Activated T-cell treated with anti-CD3 and anti-CD28 coated beads, Interleukin-2, amount 50 U/mL, for 4 hours (primary cell): Measurements from ENCODE around the gene IP6K3. TPM values are rescaled to one million over a fixed set of nuclear protein-coding genes. Genes with fewer than 3 reads are reported as not detected.
A peak's percentile ranks its signal among the peaks of the same experiment; 100 is the strongest.

Experiments used
- ATAC-seq, 2 donors: fragments of 200-7000 bp; cut with Tn5 transposase; one replicate each; pipeline ENCODE4 v1.10.0; 2021
- DNase-seq: peaks from one replicate; pipeline ENCODE4 v3.0.0-alpha.2; 2020
- H3K27me3 Mint-ChIP-seq: one replicate; pipeline ENCODE4 v1.8.0; 2021; ENCODE audit warnings: low read depth, mixed read lengths
- H3K36me3 Mint-ChIP-seq: one replicate; pipeline ENCODE4 v1.8.0; 2022; ENCODE audit warnings: mixed read lengths; ENCODE audit not compliant: insufficient read depth
- H3K4me1 Mint-ChIP-seq: one replicate; pipeline ENCODE4 v1.8.0; 2021; ENCODE audit warnings: low read depth, mixed read lengths
- H3K4me3 Mint-ChIP-seq: one replicate; pipeline ENCODE4 v1.8.0; 2021; ENCODE audit warnings: mild to moderate bottlenecking, moderate library complexity, mixed read lengths
- H3K9me3 Mint-ChIP-seq: one replicate; pipeline ENCODE4 v1.8.0; 2021; ENCODE audit warnings: mixed read lengths
- total RNA-seq, 3 donors: library from RNA; stranded (reverse); gene quantifications; one replicate each; pipeline ENCODE4 v1.2.1, GENCODE V29; 2021

IP6K3 gene
- total RNA-seq, 3 donors from 2014 or later = not detected

GRCh38 chr6:33783781-33784520 lies 37.2 kb upstream of the IP6K3 start:
- H3K4me3 Mint-ChIP-seq = no peak overlapping the region
- no peak for ATAC-seq
- DNase-seq = no peak
- no peaks in the 10 kb centered on the region for H3K27me3 Mint-ChIP-seq
- H3K9me3 Mint-ChIP-seq = no peaks in the 10 kb centered on the region
- peaks cover 46% of the 10 kb centered on the region for H3K36me3 Mint-ChIP-seq
- peaks cover 53% of the 10 kb centered on the region for H3K4me1 Mint-ChIP-seq

GRCh38 chr6:33782561-33782960 lies 35.9 kb upstream of the IP6K3 start:
- H3K9me3 Mint-ChIP-seq = no peaks in the 10 kb centered on the region
- DNase-seq (no peak), ATAC-seq (no peak)
- H3K36me3 Mint-ChIP-seq = peaks cover 50% of the 10 kb centered on the region
- H3K4me1 Mint-ChIP-seq = peaks cover 48% of the 10 kb centered on the region
- no peaks in the 10 kb centered on the region for H3K27me3 Mint-ChIP-seq
- no peak overlapping the region for H3K4me3 Mint-ChIP-seq

- H3K27me3 Mint-ChIP-seq = no peaks in the 10 kb centered on the region
- DNase-seq (no peak), ATAC-seq (no peak)
- H3K4me3 Mint-ChIP-seq = no peak overlapping the region
- H3K4me1 Mint-ChIP-seq = peaks cover 36% of the 10 kb centered on the region
- H3K36me3 Mint-ChIP-seq = peaks cover 56% of the 10 kb centered on the region
- H3K9me3 Mint-ChIP-seq = no peaks in the 10 kb centered on the region
Measured at GRCh38 chr6:33781131-33781975, 34.6 kb upstream of the IP6K3 start.

GRCh38 chr6:33779895-33780294 lies 33.2 kb upstream of the IP6K3 start:
- Mint-ChIP-seq H3K36me3 (peaks cover 58% of the 10 kb centered on the region), H3K9me3 (no peaks in the 10 kb centered on the region), H3K27me3 (no peaks in the 10 kb centered on the region), H3K4me3 (no peak overlapping the region), H3K4me1 (peaks cover 21% of the 10 kb centered on the region)
- ATAC-seq = no peak
- DNase-seq = no peak

GRCh38 chr6:33779290-33779689 lies 32.6 kb upstream of the IP6K3 start:
- Mint-ChIP-seq H3K27me3 (no peaks in the 10 kb centered on the region), H3K4me3 (no peak overlapping the region), H3K9me3 (no peaks in the 10 kb centered on the region), H3K36me3 (peaks cover 54% of the 10 kb centered on the region), H3K4me1 (peaks cover 16% of the 10 kb centered on the region)
- ATAC-seq (no peak), DNase-seq (no peak)

- no peak for ATAC-seq
- Mint-ChIP-seq H3K36me3 (peaks cover 49% of the 10 kb centered on the region), H3K27me3 (no peaks in the 10 kb centered on the region), H3K4me1 (peaks cover 10% of the 10 kb centered on the region), H3K9me3 (no peaks in the 10 kb centered on the region), H3K4me3 (no peak overlapping the region)
- no peak for DNase-seq
Measured at GRCh38 chr6:33778444-33779121, 31.9 kb upstream of the IP6K3 start.

- Mint-ChIP-seq H3K27me3 (no peaks in the 10 kb centered on the region), H3K9me3 (no peaks in the 10 kb centered on the region), H3K4me3 (no peak overlapping the region), H3K4me1 (peaks cover 8% of the 10 kb centered on the region), H3K36me3 (peaks cover 50% of the 10 kb centered on the region)
- DNase-seq (no peak), ATAC-seq (no peak)
Measured at GRCh38 chr6:33777398-33778388, 31.0 kb upstream of the IP6K3 start.

- no peak for ATAC-seq
- Mint-ChIP-seq H3K4me3 (no peak overlapping the region), H3K9me3 (no peaks in the 10 kb centered on the region), H3K36me3 (peaks cover 46% of the 10 kb centered on the region), H3K4me1 (peaks cover 5% of the 10 kb centered on the region), H3K27me3 (no peaks in the 10 kb centered on the region)
- no peak for DNase-seq
Measured at GRCh38 chr6:33776764-33777163, 30.1 kb upstream of the IP6K3 start.

- Mint-ChIP-seq H3K9me3 (no peaks in the 10 kb centered on the region), H3K4me1 (peaks cover 7% of the 10 kb centered on the region)
- no peak for DNase-seq
Measured at GRCh38 chr6:33776186-33776585, 29.5 kb upstream of the IP6K3 start.

GRCh38 chr6:33774774-33775173 lies 28.1 kb upstream of the IP6K3 start:
- Mint-ChIP-seq H3K9me3 (no peaks in the 10 kb centered on the region), H3K36me3 (peaks cover 40% of the 10 kb centered on the region), H3K4me1 (peaks cover 5% of the 10 kb centered on the region), H3K4me3 (no peak overlapping the region), H3K27me3 (no peaks in the 10 kb centered on the region)
- DNase-seq (no peak), ATAC-seq (no peak)

More at GRCh38 chr6:33776186-33776585, 29.5 kb upstream of the IP6K3 start:
- no peaks in the 10 kb centered on the region for H3K27me3 Mint-ChIP-seq
- no peak for ATAC-seq
- H3K36me3 Mint-ChIP-seq = peaks cover 45% of the 10 kb centered on the region
- no peak overlapping the region for H3K4me3 Mint-ChIP-seq

GRCh38 chr6:33772902-33773472 lies 26.3 kb upstream of the IP6K3 start:
- Mint-ChIP-seq H3K36me3 (peaks cover 31% of the 10 kb centered on the region), H3K4me1 (peaks cover 5% of the 10 kb centered on the region), H3K27me3 (peaks cover 5% of the 10 kb centered on the region), H3K4me3 (no peak overlapping the region), H3K9me3 (no peaks in the 10 kb centered on the region)
- no peak for ATAC-seq
- DNase-seq = no peak

- peaks cover 5% of the 10 kb centered on the region for H3K27me3 Mint-ChIP-seq
- no peak for DNase-seq
- peaks cover 5% of the 10 kb centered on the region for H3K4me1 Mint-ChIP-seq
- ATAC-seq = peak in 1 of 2 donors; percentile 8
- H3K9me3 Mint-ChIP-seq = no peaks in the 10 kb centered on the region
- H3K4me3 Mint-ChIP-seq = no peak overlapping the region
- peaks cover 26% of the 10 kb centered on the region for H3K36me3 Mint-ChIP-seq
Measured at GRCh38 chr6:33772082-33772830, 25.6 kb upstream of the IP6K3 start.
